BE2C (cell line): Measurements from ENCODE around the gene LTF.

Experiments
- DNase-seq: peaks from one replicate; pipeline ENCODE4 v3.0.0-alpha.2; 2020
- H3K27me3 ChIP-seq: fragments of 250-450 bp; sonication (Bioruptor Pico); 2 replicates; pipeline ENCODE4 v1.5.1; 2020; ENCODE audit warnings: mild to moderate bottlenecking
- H3K36me3 ChIP-seq: fragments of 250-450 bp; sonication (Bioruptor Pico); 2 replicates; pipeline ENCODE4 v1.5.1; 2020; ENCODE audit warnings: mild to moderate bottlenecking
- H3K4me1 ChIP-seq: fragments of 250-450 bp; sonication (Bioruptor Pico); 2 replicates; pipeline ENCODE4 v1.5.1; 2020
- H3K4me3 ChIP-seq: 2 replicates; pipeline ENCODE4 v1.5.1; 2011; ENCODE audit warnings: low read depth, low read length
- H3K9me3 ChIP-seq: fragments of 250-450 bp; sonication (Bioruptor Pico); 2 replicates; pipeline ENCODE4 v1.5.1; 2020
- CTCF ChIP-seq: IDR thresholded peaks from 2 replicates; pipeline ENCODE4 v1.5.1; 2012; ENCODE audit warnings: mild to moderate bottlenecking, low read depth, low read length

Gene LTF

DNA sequence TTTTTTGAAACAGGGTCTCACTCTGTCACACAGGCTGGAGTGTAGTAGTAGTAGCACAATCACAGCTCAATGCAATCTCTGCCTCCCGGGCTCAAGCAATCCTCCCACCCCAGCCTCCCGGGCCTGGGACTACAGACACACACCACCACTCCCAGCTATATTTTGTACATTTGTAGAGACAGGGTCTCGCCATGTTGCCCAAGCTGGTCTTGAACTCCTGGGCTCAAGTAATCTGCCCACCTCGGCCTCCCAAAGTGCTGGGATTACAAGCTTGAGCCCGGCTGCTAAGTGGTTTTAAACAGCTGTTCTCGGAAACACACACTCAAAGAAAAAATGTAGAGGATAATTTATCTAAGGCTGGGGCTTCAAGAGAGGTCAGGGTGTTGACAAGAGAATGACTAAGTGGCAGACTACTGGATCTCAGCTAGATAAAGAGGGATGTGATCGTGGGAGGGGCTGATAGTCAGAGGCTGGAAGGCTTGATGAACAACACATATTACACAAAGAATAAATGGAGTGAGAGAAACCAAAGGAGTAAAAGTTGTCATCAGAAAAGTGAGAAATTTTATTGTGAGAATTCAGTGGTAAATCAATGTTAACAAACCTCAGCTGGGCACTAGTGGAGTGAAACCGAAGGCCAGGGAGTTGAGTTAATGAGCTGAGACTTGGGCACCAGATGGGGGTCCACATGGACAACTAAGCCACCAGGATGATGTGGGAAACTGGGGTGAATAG is 64.5 kb downstream of the LTF start:
- no peaks in the 10 kb centered on the region for H3K4me1 ChIP-seq
- no peak overlapping the region for H3K4me3 ChIP-seq
- no peaks in the 10 kb centered on the region for H3K9me3 ChIP-seq
- no peaks in the 10 kb centered on the region for H3K27me3 ChIP-seq
- no peak for TF ChIP-seq CTCF
- no peak for DNase-seq
- H3K36me3 ChIP-seq, result no peaks in the 10 kb centered on the region

DNA sequence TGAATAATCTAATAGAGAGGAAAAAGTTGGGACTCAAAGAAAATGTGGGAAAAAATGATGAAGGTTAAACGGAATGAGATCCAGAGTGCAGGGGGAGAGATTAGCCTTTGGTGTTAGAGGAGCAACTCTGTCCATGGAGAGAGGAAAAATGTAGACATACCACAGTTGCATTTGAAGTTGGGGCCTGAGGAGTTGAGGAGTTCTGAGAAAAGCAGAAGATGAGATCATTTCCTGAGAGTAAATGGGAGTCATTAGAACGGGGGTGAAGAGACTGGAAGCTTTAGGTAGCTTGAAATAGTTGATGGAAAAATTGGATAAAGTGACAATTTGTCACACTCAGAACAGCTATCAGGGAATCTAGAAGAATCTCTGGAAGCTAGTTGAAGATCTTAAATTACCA is 65.1 kb downstream of the LTF start:
- DNase-seq, result no peak
- Histone ChIP-seq H3K36me3 (no peaks in the 10 kb centered on the region), H3K4me3 (no peak overlapping the region), H3K9me3 (no peaks in the 10 kb centered on the region), H3K27me3 (no peaks in the 10 kb centered on the region), H3K4me1 (no peaks in the 10 kb centered on the region)
- no peak for TF ChIP-seq CTCF

DNA sequence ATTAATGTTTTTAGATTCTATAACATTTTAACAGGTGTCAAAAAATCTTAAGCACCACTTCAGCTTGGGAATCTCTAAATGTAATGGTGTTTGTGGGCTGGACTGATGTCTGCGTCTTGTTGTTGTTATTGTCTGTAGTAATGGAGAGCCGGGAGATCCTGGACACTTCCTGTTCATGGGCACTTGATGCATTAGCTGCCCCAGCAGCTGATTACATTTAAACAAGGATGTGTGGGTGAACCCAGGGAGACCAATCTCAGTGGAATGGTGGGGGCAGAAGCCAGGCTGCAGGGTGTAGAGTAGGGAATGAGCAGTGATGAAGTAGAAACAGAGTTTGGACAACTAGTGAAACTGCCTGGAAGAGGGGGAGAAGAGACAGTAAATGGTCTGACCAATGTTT is 65.6 kb downstream of the LTF start:
- Histone ChIP-seq H3K36me3 (no peaks in the 10 kb centered on the region), H3K4me1 (no peaks in the 10 kb centered on the region), H3K4me3 (no peak overlapping the region), H3K27me3 (no peaks in the 10 kb centered on the region), H3K9me3 (no peaks in the 10 kb centered on the region)
- TF ChIP-seq CTCF, result no peak
- no peak for DNase-seq

- no peak for TF ChIP-seq CTCF
- DNase-seq, result no peak
- H3K4me1 ChIP-seq, result no peaks in the 10 kb centered on the region
- H3K4me3 ChIP-seq, result no peak overlapping the region
- no peaks in the 10 kb centered on the region for H3K27me3 ChIP-seq
- no peaks in the 10 kb centered on the region for H3K9me3 ChIP-seq
- H3K36me3 ChIP-seq, result no peaks in the 10 kb centered on the region
Observed at GRCh38 chr3:46398186-46398955, 66.3 kb downstream of the LTF start.

GRCh38 chr3:46397111-46397510 is 67.6 kb downstream of the LTF start:
- no peaks in the 10 kb centered on the region for H3K36me3 ChIP-seq

More at GRCh38 chr3:46397111-46397510, 67.6 kb downstream of the LTF start:
- no peak for TF ChIP-seq CTCF
- no peak overlapping the region for H3K4me3 ChIP-seq
- H3K4me1 ChIP-seq, result no peaks in the 10 kb centered on the region
- H3K9me3 ChIP-seq, result no peaks in the 10 kb centered on the region
- DNase-seq, result no peak
- no peaks in the 10 kb centered on the region for H3K27me3 ChIP-seq
